NCI-H128 (cell line): ENCODE data around the gene ANGEL1.

Experiments used
- DNase-seq: peaks from one replicate; lab custom pipeline; 2025; ENCODE audit not compliant: unreplicated experiment; lab: John Stamatoyannopoulos, UW

The ANGEL1 gene

GRCh38 chr14:76780360-76780759 is 32.3 kb downstream of the ANGEL1 start:
- DNase-seq: no peak

GRCh38 chr14:76780058-76780345 is 32.7 kb downstream of the ANGEL1 start:
- no peak for DNase-seq

DNA sequence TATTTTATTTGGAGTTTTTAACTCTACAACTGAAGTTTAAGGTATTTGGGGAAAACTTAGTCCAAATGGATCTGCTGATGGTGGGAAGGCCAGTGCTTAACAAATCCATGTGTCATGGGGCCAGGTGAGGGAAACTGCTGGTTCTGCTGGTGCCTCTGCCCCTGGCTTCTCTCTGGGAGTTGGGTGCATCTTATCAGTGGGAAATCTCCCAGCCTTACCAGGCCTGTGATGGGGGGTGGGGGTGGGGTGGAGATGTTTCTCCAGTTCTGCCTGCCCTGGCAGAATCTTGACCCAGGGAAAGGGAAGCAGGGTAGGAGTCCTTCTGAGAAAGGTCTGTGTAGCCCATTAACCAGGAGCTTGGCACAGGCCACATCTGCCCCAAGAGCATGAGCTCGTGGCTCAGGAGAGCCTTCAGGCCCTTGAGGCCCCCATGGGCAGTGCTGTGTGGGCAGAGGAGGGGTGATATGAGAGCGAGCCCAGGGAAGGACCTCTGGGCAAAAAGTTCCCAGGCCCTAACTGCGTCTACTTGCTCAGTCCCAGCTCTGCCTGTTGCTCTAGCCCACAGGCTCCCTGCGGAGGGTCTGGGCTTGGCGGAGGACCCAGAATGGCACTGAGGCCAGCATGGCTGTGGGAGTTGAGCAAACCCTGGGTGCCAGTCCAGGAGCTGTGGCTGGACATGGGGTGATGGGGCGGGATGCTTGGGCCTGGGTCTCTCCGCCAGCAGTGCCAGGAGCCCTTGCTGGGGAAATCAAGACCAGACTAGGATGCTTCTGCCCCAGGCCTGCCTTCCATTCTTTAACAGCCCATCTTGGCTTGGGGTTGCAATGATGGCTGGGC is 33.2 kb downstream of the ANGEL1 start:
- no peak for DNase-seq

GRCh38 chr14:76778546-76779215 is 34.0 kb downstream of the ANGEL1 start:
- DNase-seq: no peak

DNA sequence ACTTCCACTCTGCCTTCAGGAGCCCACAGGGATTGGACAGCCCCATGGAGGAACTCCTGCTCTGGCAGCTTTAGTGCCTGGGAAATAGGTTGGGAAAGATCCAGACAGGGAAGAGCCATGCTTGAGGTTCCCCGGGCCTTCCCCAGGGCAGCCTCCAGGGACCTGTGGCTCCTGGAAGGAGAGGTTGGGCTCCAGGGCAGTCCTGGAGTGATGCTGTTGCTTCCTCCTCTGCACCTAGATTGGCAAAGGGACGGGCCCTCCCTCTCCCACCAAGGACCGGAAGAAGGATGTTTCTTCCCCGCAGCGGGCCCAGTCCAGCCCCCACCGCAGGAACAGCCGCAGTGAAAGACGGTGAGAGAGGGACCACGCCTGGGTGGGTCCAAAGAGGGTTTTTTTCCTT is 35.0 kb downstream of the ANGEL1 start:
- no peak for DNase-seq

DNA sequence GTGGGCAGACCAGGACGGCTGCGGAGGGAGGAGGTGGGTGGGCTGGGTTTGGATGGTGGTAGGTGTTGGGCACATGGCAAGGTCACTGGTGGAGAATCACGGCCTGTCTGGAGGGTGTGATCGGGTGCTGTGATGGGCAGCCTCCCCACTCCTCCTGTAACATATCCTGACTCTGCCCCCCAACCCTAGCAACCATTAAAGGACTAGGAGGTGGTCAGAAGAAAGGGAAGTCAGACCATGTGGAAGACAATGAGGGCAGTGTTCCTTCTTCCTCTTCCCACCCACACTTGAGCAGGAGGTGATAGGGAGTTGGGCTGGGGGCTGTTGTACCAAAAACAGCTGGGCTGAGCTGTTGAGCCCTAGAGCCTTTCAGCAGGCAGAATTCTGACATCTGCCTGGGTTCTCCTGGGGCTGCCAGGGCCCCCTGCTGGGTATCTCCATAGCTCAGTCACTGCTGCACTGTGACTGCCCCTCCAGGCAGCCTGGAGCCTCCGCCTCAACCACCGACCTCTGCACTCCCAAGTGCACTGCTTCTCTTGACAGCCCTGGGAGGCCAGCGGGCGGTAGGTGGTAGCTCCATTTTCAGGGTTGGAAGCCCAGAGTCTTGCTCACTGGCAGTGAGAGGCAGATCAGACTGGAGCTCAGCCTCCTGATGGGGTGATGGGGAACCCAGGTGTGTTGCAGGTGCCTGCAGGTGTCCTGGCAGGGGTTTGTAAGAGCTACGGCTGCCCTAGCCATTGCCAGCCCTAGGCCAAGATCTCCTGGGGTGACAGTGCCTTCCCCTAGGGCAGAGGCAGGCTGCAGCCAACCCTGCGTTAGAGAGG is 36.0 kb downstream of the ANGEL1 start:
- no peak for DNase-seq

DNA sequence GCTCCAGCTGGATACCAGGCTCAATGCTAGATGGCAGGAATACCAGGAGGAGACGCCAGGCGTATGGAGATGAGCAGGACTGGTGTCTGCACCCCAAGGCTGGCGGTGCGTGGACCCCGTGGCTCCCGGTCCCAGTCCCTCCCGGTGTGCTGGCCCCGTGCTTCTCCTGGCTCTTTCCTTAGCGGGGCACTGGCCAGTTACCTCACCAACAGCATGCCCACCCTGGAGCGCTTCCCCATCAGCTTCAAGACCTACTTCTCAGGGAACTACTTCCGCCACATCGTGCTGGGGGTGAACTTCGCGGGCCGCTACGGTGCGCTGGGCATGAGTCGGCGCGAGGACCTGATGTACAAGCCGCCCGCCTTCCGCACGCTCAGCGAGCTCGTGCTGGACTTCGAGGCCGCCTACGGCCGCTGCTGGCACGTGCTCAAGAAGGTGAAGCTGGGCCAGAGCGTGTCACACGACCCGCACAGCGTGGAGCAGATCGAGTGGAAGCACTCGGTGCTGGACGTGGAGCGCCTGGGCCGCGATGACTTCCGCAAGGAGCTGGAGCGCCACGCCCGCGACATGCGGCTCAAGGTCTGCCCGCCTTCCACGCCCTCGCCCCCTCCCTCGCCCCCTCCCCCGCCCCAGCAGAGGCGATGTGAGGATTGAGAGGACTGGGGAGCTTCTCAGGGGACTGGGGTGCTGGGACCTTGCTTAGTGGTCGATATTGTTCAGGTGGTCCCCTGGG is 36.8 kb downstream of the ANGEL1 start:
- DNase-seq: no peak

DNA sequence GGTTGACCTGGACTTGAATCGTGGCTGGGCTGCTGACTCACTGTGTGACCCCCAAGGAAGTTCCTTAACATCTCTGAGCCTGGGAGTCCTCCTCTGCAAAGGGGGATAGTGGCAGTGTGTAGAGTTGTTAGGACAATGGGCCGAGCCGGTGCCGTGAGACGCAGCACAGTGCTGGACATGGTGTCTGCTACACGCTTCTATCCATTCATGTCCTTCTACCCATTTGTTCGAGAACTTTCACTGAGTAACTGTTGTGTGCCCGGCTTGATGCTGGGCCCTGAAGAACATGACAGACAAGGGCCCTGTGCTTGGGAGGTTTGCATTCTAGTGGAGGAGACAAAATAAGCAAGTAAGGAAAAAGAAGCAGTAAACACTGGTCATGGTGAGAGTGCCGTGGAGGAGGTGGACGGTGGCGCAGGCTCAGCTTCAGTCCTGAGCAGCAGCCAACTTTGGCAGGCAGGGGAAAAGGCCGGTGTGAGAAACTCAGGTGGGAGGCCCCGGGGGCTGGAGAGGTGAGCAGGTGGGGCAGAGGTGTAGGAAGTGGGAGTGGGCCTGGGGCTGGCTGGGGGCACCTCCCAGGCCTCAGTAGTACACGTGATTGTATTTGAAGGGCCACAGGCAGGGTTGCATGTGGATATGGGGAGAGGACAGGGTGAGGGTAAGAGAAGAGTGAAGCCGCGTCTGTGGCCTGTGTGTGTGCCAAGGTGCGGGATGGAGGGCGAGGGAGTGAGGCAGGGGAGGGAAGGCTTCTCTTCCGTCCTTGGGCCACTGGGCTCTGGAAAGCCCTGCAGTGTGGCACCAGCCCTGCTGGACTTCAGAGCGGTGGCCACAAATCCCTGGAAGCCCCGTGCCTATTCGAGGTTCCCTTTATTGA is 37.6 kb downstream of the ANGEL1 start:
- no peak for DNase-seq

- no peak for DNase-seq
Measured at GRCh38 chr14:76773956-76774820, 38.5 kb downstream of the ANGEL1 start.

GRCh38 chr14:76773188-76773885 is 39.3 kb downstream of the ANGEL1 start:
- no peak for DNase-seq

GRCh38 chr14:76772300-76773187 is 40.1 kb downstream of the ANGEL1 start:
- DNase-seq: no peak

DNA sequence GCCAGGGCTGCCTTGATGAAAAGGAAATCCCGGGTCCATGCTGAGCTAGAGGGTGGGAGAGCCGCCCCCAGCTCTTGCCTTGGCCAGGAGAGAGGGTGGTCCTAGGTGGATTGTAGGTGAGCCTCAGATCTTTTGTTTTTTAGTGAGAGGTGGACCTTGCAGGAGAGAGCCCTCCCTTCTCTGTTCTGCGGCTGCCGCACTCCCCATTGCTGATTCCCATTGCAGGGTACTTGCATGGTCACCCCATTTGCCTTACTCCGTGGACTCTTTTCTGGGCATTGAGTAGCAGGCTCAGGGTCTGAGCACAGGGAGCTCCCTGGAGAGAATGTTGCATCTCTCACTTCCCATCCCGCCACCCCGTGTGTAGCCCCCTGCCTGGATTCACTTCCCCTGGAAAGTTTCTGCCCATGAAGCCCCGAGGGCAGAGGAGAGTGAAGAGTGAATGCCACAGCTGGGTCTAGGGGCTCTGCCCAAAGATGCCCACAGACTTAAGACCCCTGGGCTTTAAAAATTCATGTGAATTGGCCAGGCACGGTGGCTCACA is 41.2 kb downstream of the ANGEL1 start:
- DNase-seq: no peak

DNA sequence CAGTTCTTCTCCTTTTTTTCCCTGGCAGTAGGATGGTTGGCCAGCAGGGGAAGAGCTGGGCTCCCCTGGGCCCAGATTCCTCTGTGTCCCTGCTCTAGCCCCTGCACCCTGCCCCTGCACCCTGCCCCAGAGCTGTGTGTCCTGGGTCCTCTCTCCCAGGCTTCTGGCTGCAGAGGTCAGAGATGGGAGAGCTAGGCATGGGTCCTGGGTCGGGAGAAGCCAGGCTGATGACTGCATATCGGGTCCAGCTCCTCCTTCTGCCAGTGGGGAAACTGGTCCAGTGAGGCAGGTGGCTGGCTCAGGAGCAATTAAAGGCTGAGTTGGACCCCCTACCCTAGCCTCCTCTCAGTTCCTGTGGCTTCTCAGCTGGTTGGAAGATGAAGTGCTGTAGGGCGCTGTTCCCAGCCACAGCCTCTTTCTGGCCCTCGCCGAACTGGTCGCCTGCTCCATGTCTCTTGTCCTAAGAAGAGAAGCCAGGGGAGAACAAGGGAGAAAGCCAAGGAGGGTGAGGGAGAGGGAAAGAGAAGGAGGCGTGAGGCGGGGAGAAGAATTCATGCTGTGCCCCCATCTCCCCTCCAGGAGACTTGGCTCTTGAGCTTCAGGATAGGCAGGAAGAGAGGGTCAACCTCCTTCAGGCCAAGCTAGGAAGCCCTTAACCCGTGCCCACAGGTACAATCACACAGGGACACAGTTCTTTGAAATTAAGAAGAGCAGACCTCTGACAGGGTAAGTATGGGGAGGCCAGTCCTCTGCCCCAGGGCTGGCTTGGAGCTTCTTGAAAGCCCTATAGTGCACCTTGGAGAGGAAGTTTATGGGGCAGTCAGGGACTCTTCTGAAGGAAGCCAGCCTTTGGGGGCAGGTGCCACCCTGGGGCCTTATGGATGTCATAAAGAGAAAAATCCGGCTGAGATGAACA is 41.9 kb downstream of the ANGEL1 start:
- DNase-seq: no peak

DNA sequence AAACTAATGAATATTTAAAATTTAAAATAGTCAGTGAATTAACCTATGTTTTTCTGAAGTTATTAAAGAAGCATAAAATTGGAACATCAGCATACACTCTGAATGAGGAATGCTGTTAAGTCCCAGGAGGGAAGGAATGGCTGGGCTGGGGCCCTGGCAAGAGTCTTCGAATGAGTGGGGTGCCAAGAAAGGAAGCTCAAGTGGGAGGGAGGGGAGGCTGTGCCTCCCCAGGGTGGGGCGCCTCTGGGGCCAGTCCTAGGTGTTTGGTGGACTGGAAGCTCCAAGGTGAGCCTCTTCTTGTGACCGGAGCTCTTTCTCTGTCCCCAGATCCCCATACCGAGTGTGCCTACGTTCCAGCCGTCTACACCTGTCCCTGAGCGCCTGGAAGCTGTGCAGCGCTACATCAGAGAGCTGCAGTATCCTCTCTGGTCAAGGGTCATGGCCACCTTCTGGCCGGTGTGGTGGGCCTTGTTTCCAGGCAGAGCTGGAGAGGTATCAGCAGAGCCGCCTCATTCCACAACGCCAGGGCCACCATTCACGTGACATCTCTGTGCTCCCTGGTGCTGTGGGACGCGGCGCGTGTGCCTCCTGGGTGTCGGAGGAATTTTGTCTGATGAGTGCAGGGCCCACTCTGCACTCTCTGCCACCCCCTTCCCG is 42.9 kb downstream of the ANGEL1 start:
- no peak for DNase-seq

GRCh38 chr14:76768671-76769500 is 43.8 kb downstream of the ANGEL1 start:
- DNase-seq: no peak
